HG03378 (cell line): ENCODE measurements around the gene PRAMEF1.
"Not testable (repeated sequence)": the region's sequence is repeated elsewhere in the genome, so short reads cannot be mapped to it uniquely, and the experiment has no call there.

Experiments used
- ATAC-seq: cut with Tn5 transposase; IDR thresholded peaks from one replicate; pipeline ENCODE4 v1.9.1; 2021; ENCODE audit warnings: mild to moderate bottlenecking, moderate library complexity; ENCODE audit not compliant: unreplicated experiment

PRAMEF1 gene

GRCh38 chr1:12775443-12775842, 15.8 kb upstream of the PRAMEF1 start:
- no peak for ATAC-seq

DNA sequence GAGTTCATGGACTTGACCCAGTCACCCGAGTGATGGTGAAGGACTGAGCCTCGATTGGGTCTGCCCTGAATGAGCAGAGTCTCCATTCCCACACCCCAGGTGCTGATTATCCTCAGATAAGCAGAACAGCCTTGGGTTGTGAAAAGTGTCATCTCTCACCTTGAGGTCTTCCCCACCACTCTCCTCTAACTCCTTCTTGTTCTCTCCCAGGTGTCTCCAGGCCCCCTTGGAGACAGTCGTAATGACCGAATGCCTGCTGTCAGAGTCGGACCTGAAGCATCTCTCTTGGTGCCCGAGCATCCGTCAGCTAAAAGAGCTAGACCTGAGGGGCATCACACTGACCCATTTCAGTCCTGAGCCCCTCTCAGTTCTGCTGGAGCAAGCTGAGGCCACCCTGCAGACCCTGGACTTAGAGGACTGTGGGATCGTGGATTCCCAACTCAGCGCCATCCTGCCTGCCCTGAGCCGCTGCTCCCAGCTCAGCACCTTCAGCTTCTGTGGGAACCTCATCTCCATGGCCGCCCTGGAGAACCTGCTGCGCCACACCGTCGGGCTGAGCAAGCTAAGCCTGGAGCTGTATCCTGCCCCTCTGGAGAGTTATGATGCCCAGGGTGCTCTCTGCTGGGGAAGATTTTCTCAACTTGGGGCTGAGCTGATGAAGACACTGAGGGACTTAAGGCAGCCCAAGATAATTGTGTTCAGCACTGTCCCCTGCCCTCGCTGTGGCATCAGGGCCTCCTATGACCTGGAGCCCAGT, 14.2 kb upstream of the PRAMEF1 start:
- no peak for ATAC-seq

DNA sequence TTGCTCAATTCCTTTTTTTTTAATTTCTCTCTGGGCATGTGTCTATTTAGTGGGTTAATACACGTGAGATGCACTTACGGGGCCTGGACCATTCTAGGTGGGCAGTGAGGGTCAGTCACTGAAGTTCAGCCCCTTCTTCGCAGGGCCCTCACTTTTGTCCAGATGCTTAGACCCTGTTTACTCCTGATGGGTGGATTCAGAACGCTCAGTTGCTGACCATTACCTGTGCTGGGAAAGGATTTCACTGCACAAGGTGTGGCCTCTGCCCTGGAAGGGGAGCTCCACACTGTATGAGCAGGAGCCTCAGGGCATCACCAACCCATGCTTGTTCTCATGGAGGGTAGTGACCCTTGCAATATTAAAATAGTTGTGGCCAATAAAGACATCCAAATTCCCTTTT, 13.1 kb upstream of the PRAMEF1 start:
- no peak for ATAC-seq

DNA sequence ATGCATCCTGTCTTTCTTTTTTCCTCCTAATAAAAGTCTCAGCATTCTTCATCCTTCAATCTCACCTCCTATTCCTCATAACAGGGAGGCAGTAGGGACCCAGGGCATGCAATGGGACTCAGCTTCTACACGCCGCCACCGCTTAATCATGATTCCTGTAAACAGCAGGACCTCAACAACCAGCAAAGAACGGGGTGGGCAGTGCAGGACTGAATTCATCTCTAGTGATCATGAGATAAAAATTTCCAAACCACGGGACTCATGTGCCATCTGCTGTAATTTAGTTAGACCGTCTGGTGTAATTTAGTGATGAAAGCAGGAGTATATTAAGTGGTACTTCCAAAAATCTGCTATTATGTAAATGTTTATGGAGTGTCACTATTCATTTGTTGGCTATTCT, 12.3 kb upstream of the PRAMEF1 start:
- ATAC-seq, result no peak

DNA sequence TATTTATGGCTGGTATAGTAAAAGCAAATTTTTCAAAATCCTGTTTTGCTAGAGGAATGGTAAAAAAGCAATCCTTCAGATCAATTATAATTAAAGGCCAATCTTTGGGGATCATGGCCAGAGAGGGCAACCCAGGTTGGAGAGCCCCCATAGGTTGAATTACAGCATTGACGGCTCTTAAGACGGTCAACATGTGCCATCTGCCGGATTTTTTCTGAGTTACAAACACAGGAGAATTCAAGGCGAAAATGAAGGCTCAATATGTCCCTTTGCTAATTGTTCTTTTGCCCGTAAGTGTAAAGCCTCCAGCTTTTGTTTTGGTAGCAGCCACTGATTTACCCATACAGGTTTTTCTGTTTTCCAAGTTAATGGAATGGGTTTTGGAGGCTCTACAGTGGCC, 9.7 kb upstream of the PRAMEF1 start:
- ATAC-seq, result not testable (repeated sequence)

DNA sequence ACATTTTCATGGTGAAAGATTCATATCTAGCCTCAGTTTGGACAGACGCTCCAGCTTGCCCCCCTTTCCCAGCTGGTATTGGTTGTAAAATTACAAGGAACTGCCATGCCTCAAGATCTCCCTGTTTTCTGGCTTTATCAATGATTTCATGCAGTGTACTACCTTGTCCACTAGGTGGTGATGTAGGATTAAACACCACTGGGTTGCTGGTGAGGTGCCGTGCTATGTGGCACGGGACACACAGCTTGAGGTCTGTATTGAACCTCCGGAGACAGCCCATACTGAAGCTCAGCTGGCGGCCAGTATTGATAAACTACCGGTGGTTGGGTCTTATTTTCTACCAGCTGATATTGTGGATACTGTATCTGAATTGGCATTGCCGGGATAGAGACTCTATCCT, 7.4 kb upstream of the PRAMEF1 start:
- ATAC-seq, result not testable (repeated sequence)

- ATAC-seq, result not testable (repeated sequence)
Measured at GRCh38 chr1:12784729-12785128, 6.5 kb upstream of the PRAMEF1 start.

GRCh38 chr1:12798911-12799310, 7.7 kb downstream of the PRAMEF1 start:
- ATAC-seq, result no peak

GRCh38 chr1:12799730-12800129, 8.5 kb downstream of the PRAMEF1 start:
- no peak for ATAC-seq

- ATAC-seq, result no peak
Measured at GRCh38 chr1:12809933-12810332, 18.7 kb downstream of the PRAMEF1 start.

DNA sequence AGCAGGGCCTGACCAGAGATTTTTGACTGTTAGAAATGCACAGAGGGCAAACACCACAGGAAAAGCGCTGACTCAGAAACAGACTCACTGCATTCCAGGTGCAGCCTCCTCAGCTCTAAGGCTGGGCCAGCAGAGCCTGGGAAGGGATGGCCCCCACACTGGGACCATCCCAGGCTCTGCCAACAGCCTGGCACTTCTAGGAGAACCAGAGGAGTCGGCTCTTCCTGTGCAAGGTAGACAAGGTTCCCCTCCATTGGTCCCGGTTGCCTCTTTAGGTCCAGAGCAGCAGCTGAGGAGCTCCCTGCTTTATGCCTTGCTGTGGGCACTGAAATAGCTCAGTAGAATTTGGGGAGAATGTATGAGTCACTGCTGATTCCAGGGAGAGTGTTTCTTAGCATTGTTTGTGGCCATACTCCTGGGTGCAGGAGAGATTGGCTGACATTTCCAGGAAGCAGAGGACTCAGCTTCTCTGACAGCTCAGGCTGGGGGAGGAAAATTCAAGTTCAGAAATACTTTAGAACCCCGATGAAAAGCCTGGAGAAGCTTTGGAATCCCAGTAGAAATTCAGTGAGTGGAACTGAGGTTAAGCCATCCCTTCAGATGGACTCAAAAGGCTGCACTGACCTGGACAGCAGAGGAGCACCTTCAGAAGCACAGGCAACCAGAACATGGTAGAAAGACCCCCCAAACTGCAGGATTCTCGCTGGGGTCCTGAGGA, 19.7 kb downstream of the PRAMEF1 start:
- no peak for ATAC-seq

- ATAC-seq, result no peak
Measured at GRCh38 chr1:12811409-12811784, 20.2 kb downstream of the PRAMEF1 start.

GRCh38 chr1:12819061-12819460, 27.9 kb downstream of the PRAMEF1 start:
- ATAC-seq, result not testable (repeated sequence)

GRCh38 chr1:12831310-12831709, 40.1 kb downstream of the PRAMEF1 start, which contains the start of gene PRAMEF11:
TSS of gene PRAMEF11 (minus strand) at chr1:12831410. CDS start at chr1:12828789, 2,621 bp downstream.
- not testable (repeated sequence) for ATAC-seq

DNA sequence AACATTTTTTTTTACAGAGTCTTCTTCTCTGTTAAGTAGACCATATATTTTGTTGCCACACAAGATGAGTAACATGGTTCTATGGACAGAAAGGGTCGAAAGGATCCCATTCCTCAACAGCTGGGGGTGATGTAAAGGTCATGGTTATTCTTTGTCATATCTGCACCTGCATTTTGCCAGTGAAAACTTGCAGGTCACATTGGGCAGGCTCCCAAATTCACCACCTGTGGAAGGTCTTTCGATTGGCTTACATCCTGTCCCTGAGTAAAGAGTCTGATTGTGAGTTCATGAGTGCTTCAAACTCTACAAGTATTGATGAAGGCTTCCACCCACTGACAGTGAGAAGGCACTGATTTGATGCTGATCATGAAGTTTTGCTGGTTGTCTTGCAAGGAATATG, 42.1 kb downstream of the PRAMEF1 start:
- ATAC-seq, result not testable (repeated sequence)
